ENCODE results near the gene P2RY11.

GRCh38 chr19:10091370-10091687 is 20.2 kb upstream of the P2RY11 start:
- TF ChIP-seq CTCF (IDR thresholded peaks at IDR 0.05) (no peak), POLR2A (IDR thresholded peaks at IDR 0.05) (no peak)

Data from body of pancreas (tissue), 4 donors.